ENCODE results near the gene TMEM184B. TPM values are rescaled to one million over a fixed set of nuclear protein-coding genes. Genes with fewer than 3 reads are reported as not detected.
A peak's percentile ranks its signal among the peaks of the same experiment; 100 is the strongest.

The TMEM184B gene
- total RNA-seq, 4 donors from 2014 or later = 42.9 to 92.2 (median 74.5) TPM

DNA sequence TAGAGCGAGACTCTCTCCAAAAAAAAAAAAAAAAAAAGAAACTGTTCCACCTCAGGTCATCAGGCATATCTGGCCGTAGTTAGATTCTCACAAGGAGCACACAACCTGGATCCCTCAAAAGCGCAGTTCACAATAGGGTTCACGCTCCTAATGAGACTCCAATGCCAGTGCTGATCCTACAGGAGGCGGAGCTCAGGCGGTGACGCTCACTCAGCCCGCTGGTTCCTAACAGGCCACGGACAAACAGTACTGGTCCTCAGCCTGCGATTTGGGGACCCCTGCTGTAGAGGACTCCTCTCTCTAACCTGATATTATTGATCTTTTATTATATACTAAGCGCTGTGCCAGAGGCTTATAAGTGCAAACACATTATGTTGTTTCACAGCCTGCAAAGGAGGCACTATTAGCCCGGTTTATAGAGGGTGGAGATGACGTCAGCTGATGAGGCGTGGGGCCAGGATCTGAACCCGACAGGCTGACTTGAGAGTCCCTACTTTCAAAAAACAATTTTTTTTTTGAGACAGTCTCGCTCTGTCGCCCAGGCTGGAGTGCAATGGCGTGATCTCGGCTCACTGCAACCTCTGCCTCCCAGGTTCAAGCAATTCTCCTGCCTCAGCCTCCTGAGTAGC lies 75.9 kb downstream of the TMEM184B start:
- intact Hi-C loops (cut with DNase I) = no loop called here
- WGBS, 2 donors = 53 to 54% methylated on average over 19 of the region's 19 CpGs

DNA sequence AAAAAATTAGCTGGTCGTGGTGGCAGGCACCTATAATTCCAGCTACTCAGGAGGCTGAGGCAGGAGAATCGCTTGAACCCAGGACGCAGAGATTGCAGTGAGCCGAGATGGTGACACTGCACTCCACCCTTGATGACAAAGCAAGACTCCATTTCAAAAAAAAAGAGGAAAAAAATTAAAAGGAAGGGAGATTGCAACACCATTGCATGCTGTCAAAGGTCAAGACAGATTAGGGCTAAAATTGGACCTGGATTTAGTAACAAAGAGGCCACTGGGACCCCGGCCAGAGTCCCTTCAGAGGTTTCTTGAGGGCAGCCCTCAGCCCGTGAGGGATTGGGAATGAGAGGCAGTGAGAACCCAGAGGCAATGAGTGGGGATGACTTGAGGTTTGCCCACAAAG lies 79.2 kb downstream of the TMEM184B start:
- H3K27me3 ChIP-seq = no peaks in the 10 kb centered on the region
- WGBS, 2 donors = 71 to 82% methylated on average over 6 of the region's 6 CpGs
- no peak for TF ChIP-seq POLR2A (IDR thresholded peaks at IDR 0.05)
- TF ChIP-seq, protein P1, sequence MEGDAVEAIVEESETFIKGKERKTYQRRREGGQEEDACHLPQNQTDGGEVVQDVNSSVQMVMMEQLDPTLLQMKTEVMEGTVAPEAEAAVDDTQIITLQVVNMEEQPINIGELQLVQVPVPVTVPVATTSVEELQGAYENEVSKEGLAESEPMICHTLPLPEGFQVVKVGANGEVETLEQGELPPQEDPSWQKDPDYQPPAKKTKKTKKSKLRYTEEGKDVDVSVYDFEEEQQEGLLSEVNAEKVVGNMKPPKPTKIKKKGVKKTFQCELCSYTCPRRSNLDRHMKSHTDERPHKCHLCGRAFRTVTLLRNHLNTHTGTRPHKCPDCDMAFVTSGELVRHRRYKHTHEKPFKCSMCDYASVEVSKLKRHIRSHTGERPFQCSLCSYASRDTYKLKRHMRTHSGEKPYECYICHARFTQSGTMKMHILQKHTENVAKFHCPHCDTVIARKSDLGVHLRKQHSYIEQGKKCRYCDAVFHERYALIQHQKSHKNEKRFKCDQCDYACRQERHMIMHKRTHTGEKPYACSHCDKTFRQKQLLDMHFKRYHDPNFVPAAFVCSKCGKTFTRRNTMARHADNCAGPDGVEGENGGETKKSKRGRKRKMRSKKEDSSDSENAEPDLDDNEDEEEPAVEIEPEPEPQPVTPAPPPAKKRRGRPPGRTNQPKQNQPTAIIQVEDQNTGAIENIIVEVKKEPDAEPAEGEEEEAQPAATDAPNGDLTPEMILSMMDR (IDR thresholded peaks at IDR 0.05) = no peak
- H3K4me1 ChIP-seq = peaks cover 0 to 17% of the 10 kb centered on the region in 2 donors
- H3K9me3 ChIP-seq = no peaks in the 10 kb centered on the region
- no peak overlapping the region for H3K27ac ChIP-seq
- H3K4me3 ChIP-seq (replicated peaks in 1 of 3) = no peak overlapping the region
- DNase-seq = no peak
- H3K36me3 ChIP-seq = no peaks in the 10 kb centered on the region
- intact Hi-C loops (cut with DNase I) = no loop called here

More for the DNA sequence above, 75.9 kb downstream of the TMEM184B start:
- peak overlapping the region in 1 of 3 donors; percentile 3 for H3K27ac ChIP-seq
- TF ChIP-seq POLR2A (IDR thresholded peaks at IDR 0.05) = no peak
- TF ChIP-seq, protein P1 (IDR thresholded peaks at IDR 0.05) = no peak
- H3K36me3 ChIP-seq = no peaks in the 10 kb centered on the region
- no peak overlapping the region for H3K4me3 ChIP-seq (replicated peaks in 1 of 3)
- H3K27me3 ChIP-seq = no peaks in the 10 kb centered on the region
- H3K9me3 ChIP-seq = no peaks in the 10 kb centered on the region
- peaks cover 0 to 17% of the 10 kb centered on the region in 2 donors for H3K4me1 ChIP-seq
- peak; percentile 83 for DNase-seq

DNA sequence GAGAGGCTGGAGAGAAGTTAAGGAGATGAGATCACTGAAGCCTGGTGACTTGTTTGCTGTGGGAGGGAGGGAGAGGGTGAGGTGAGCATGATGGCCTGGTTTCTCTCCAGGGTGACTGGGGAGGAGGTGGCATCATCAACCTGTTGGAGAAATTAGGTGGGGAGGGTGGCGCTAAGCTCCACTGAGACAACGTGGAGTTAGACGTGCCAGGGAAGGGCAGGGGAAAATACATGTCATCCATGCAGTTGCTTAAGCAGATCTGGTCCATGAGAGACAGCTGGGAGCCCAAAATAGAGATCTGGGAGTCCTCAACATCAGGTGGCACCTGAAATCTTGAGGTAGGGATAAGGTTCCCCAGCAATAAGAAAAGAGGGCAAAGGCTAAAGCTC lies 80.3 kb downstream of the TMEM184B start:
- Histone ChIP-seq H3K4me1 (peaks cover 7 to 25% of the 10 kb centered on the region in 2 donors), H3K4me3 (replicated peaks in 1 of 3) (no peak overlapping the region), H3K27ac (no peak overlapping the region), H3K27me3 (no peaks in the 10 kb centered on the region), H3K9me3 (no peaks in the 10 kb centered on the region), H3K36me3 (no peaks in the 10 kb centered on the region)
- intact Hi-C loops (cut with DNase I) = no loop called here
- DNase-seq = no peak
- WGBS, 2 donors = 88 to 95% methylated on average over 3 of the region's 3 CpGs
- TF ChIP-seq POLR2A (IDR thresholded peaks at IDR 0.05) = no peak
- TF ChIP-seq, protein P1 (IDR thresholded peaks at IDR 0.05) = no peak

DNA sequence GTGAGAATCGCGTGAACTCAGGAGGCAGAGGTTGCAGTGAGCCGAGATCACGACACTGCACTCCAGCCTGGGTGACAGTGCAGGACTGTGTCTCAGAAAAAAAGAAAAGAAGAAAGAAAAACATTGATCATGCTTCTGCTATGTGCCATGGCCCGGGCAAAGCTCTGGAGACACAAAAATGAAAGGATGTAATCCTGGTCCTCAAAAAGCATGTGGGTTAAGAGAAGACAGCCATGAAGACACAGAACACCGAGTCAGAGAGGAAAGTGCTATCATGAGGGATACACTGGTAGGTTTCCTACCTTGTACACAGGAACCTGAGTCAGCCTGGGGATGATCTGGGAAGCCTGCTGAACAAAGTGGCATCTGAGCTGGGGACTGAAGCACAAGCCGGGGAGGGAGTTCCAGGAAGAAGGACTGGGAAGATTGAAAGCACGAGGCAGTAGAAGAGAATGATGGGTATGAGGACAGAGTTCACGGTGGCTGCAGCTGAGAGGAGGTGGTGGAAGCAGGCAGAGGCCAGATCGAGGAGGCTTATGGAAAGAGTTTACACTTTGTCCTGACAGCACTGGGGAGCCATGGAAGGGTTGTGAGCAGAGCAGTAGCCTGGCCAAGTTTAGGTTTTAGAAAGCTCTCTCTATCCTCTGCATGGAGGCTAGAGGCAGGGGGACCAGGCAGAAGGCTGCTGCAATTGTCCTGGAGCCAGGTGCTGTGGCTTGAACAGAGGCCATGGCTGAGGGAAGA lies 80.9 kb downstream of the TMEM184B start:
- no peak for DNase-seq
- Histone ChIP-seq H3K9me3 (no peaks in the 10 kb centered on the region), H3K36me3 (no peaks in the 10 kb centered on the region), H3K4me1 (peaks cover 12 to 28% of the 10 kb centered on the region in 2 donors), H3K27me3 (no peaks in the 10 kb centered on the region), H3K4me3 (replicated peaks in 1 of 3) (no peak overlapping the region), H3K27ac (no peak overlapping the region)
- intact Hi-C loops (cut with DNase I) = no loop called here
- 78 to 82% methylated on average over 10 of the region's 10 CpGs for WGBS, 2 donors
- TF ChIP-seq, protein P1 (IDR thresholded peaks at IDR 0.05) = no peak
- TF ChIP-seq POLR2A (IDR thresholded peaks at IDR 0.05) = no peak

DNA sequence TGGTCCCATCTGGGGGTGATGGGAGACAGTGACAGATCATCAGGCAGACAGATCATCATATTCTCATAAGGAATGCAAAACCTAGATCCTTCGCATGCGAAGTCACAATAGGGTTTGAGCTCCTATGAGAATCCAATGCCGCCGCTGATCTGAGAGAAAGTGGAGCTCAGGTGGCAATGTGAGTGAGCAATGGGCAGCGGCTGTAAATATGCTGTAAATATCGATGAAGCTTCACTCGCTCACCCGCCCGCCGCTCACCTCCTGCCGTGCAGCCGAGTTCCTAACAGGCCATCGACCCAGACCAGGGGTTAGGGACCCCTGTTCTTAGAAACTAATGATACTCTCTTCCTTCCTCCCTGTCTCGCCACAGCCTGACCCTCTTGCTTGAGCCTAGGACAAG lies 81.8 kb downstream of the TMEM184B start:
- intact Hi-C loops (cut with DNase I) = no loop called here
- no peak for DNase-seq

More for the DNA sequence above, 81.8 kb downstream of the TMEM184B start:
- H3K36me3 ChIP-seq = no peaks in the 10 kb centered on the region
- peaks cover 14 to 31% of the 10 kb centered on the region in 2 donors for H3K4me1 ChIP-seq
- 86 to 91% methylated on average over 14 of the region's 14 CpGs for WGBS, 2 donors
- H3K27me3 ChIP-seq = no peaks in the 10 kb centered on the region
- H3K9me3 ChIP-seq = no peaks in the 10 kb centered on the region
- H3K27ac ChIP-seq = no peak overlapping the region
- H3K4me3 ChIP-seq (replicated peaks in 1 of 3) = no peak overlapping the region
- TF ChIP-seq, protein P1 (IDR thresholded peaks at IDR 0.05) = no peak
- TF ChIP-seq POLR2A (IDR thresholded peaks at IDR 0.05) = no peak
